GM12801 (cell line): Measurements from ENCODE around the gene TTLL5.

Experiments
- CTCF ChIP-seq: IDR thresholded peaks from one replicate; pipeline ENCODE4 v1.5.1; 2011; ENCODE audit warnings: control low read depth; ENCODE audit not compliant: insufficient read length; ENCODE audit errors: extremely low read depth

TTLL5 gene

GRCh38 chr14:75960231-75960630 is 299.2 kb downstream of the TTLL5 start:
- TF ChIP-seq CTCF: no peak

DNA sequence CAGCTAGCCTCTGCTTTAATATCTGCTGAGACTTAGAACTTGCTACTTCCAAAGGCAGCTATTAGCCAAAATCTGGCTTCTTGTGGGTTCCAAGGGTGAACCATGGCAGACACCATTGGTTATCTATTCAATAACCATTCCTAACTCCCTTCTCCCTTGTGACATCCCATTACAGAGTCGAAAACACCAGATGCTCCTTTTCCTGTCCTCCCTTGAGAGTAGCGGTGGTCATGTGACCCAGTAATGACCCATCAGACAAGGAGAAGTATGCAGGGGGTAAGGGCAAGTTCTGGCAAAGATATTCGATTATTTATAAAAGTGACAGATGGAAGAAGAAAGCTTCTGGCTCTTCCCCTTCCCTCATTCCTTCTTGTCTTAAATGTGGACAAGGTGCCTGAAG is 300.6 kb downstream of the TTLL5 start:
- no peak for TF ChIP-seq CTCF

DNA sequence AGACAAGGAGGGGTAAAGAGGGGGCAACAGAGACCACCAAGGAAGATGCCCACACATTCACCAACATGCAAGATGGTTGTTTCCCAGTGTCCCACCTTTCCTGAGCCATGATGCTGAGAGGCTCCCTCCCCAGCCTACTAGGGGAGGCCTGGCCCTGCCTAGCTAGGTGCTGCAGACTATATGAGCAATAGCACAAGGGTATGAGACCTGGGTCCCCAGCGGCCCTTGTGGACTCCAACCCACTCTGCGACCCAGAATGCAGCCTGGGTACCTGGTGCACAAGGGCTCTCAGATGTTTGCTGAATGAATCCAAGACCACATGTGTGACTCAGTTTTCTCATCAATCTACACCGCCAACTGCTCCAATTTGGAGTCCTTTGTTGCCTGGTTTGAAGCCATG is 306.8 kb downstream of the TTLL5 start:
- no peak for TF ChIP-seq CTCF

- TF ChIP-seq CTCF: no peak
Observed at GRCh38 chr14:75968456-75968855, 307.4 kb downstream of the TTLL5 start.

DNA sequence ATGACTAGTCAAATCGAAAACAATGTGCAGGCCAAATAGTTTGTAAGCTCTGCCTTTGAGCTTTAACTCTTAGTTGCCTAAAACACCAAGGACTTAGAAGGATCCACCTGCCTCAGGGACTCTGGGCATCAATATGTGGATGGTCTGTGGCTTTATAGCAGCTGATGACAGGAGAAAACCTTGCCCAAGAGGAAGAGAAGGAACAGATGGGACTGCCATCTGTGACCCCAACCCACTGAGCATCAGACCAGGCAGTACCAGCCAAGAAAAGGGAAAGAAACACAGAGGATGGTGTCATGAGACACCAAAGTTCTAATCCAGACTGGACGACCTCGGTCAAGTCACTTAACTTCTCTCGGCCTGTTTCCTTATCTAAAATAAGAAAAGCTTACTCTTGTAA is 308.1 kb downstream of the TTLL5 start:
- no peak for TF ChIP-seq CTCF

DNA sequence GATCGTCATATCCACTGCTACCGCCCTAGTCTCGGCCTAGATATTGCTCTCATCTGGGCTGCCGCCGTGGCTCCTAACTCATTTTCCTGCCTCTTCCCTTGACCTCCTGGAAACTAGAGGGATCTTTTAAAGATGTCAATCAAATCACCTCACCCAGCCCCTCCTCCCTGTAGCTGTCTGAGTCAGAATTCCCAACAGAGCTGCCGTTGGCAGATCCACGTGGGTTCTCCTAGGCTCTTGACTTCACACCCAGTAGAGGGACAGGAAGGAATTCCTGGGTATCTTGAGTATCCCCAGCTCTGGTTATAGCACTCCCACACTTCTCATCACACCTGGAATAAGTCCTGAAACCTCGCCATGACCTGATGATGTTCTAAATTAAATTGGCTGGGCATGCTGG is 308.8 kb downstream of the TTLL5 start:
- no peak for TF ChIP-seq CTCF

GRCh38 chr14:75970989-75971388 is 309.9 kb downstream of the TTLL5 start:
- TF ChIP-seq CTCF: no peak

- no peak for TF ChIP-seq CTCF
Observed at GRCh38 chr14:75971509-75971908, 310.5 kb downstream of the TTLL5 start.
